ENCODE data around the gene BCORL1. TPM values are rescaled to one million over a fixed set of nuclear protein-coding genes. Genes with fewer than 3 reads are reported as not detected.

BCORL1 gene
- total RNA-seq, 1 donor: 2.6 TPM

- no peak for DNase-seq (ENCODE audit: low read depth)
- no peak for TF ChIP-seq CTCF (IDR thresholded peaks at IDR 0.05; ENCODE audit: insufficient read depth, low read depth, low read length)
- no peak overlapping the region for H3K4me3 ChIP-seq (ENCODE audit: low read depth, low read length)
Observed at GRCh38 chrX:130084631-130085237, 102.3 kb downstream of the BCORL1 start.

- peak; percentile 40 for DNase-seq (ENCODE audit: low read depth)
- TF ChIP-seq CTCF (IDR thresholded peaks at IDR 0.05; ENCODE audit: insufficient read depth, low read depth, low read length): no peak
- no peak overlapping the region for H3K4me3 ChIP-seq (ENCODE audit: low read depth, low read length)
Observed at GRCh38 chrX:130085551-130086446, 103.4 kb downstream of the BCORL1 start.

- no peak for TF ChIP-seq CTCF (IDR thresholded peaks at IDR 0.05; ENCODE audit: insufficient read depth, low read depth, low read length)
- no peak overlapping the region for H3K4me3 ChIP-seq (ENCODE audit: low read depth, low read length)
- no peak for DNase-seq (ENCODE audit: low read depth)
Observed at GRCh38 chrX:130086447-130087206, 104.2 kb downstream of the BCORL1 start.

- TF ChIP-seq CTCF (IDR thresholded peaks at IDR 0.05; ENCODE audit: insufficient read depth, low read depth, low read length): no peak
- DNase-seq (ENCODE audit: low read depth): no peak
- no peak overlapping the region for H3K4me3 ChIP-seq (ENCODE audit: low read depth, low read length)
Observed at GRCh38 chrX:130090364-130090763, 107.9 kb downstream of the BCORL1 start.

- no peak overlapping the region for H3K4me3 ChIP-seq (ENCODE audit: low read depth, low read length)
- no peak for TF ChIP-seq CTCF (IDR thresholded peaks at IDR 0.05; ENCODE audit: insufficient read depth, low read depth, low read length)
- no peak for DNase-seq (ENCODE audit: low read depth)
Observed at GRCh38 chrX:130091980-130092522, 109.6 kb downstream of the BCORL1 start.

- no peak overlapping the region for H3K4me3 ChIP-seq (ENCODE audit: low read depth, low read length)
- DNase-seq (ENCODE audit: low read depth): no peak
- TF ChIP-seq CTCF (IDR thresholded peaks at IDR 0.05; ENCODE audit: insufficient read depth, low read depth, low read length): no peak
Observed at GRCh38 chrX:130093271-130093670, 110.8 kb downstream of the BCORL1 start.

All from fibroblast of villous mesenchyme (primary cell).